ENCODE measurements around the gene ZGRF1. TPM values are rescaled to one million over a fixed set of nuclear protein-coding genes. Genes with fewer than 3 reads are reported as not detected.

Gene ZGRF1
- total and polyA plus RNA-seq, 10 of the 15 experiments (the other 5 are each of a cell fraction or from before 2014, with no cell fraction given), result 8.5 to 32.1 (median 20.1) TPM

DNA sequence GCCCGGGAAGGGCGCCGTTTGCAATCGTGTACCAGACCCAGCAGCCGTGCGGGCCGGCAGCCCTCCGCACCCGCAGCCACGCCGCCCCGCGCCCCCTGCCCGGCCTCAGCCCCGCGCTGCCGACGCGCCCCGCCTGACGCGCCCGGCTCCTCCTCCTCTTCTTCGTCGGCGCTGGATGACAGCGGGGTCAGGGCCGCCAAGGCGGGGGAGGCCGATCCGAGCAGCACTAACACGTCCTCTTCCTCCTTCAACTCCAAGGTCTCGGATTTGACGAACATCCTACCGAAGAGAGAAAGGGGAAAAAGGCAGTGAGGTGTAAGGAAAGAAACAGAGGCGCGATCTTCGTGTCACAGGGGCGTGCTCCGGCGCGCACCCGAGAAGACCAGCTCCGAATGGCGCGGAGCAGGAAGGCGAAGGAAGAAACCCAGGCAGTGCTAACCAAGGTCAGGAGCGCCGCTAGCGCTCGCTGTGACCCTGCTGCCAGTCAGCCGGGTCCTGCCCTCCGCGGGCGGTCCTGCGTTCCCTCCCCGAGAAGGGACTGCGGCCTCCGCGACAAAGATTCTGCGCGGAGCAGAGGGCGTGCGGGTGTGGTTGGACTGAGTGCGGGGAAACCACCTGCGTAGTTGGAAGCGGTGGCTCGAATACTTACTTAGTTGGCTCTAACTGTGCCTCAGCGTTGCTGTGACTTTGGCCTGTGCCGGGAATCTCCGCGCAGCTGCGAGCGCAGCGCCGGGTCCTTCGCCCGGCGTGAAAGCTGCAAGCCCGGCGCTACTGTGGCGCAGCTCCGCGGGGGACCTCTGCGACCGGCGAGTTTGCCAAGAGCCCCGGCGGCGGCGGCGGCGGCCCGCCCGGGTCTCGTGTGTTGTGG lies 121.3 kb downstream of the ZGRF1 start (continued):
- TF ChIP-seq, protein P1, sequence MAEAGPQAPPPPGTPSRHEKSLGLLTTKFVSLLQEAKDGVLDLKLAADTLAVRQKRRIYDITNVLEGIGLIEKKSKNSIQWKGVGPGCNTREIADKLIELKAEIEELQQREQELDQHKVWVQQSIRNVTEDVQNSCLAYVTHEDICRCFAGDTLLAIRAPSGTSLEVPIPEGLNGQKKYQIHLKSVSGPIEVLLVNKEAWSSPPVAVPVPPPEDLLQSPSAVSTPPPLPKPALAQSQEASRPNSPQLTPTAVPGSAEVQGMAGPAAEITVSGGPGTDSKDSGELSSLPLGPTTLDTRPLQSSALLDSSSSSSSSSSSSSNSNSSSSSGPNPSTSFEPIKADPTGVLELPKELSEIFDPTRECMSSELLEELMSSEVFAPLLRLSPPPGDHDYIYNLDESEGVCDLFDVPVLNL (IDR thresholded peaks at IDR 0.05; ENCODE audit: low read depth, low read length), result no peak
- TF ChIP-seq RB1 (IDR thresholded peaks at IDR 0.05; ENCODE audit: borderline replicate concordance) (no peak; the same call in 1 of the 2 replicates), YBX1 (IDR thresholded peaks at IDR 0.05) (no peak), NFYB (IDR thresholded peaks at IDR 0.05; ENCODE audit: insufficient read depth, low read depth, low read length) (no peak), ZNF274 (IDR thresholded peaks at IDR 0.05; ENCODE audit: insufficient read depth, insufficient read length) (no peak), ZNF207 (IDR thresholded peaks at IDR 0.05; ENCODE audit: borderline replicate concordance) (no peak), GATAD2B (conservative IDR thresholded peaks at IDR 0.05; ENCODE audit: low read depth) (no peak), RUNX3 (IDR thresholded peaks at IDR 0.05; ENCODE audit: low read length) (no peak), SIN3A (IDR thresholded peaks at IDR 0.05; ENCODE audit: low read depth, low read length) (no peak), POLR2A (IDR thresholded peaks at IDR 0.05; ENCODE audit: low read depth, low read length) (peak; percentile 68), SUZ12 (IDR thresholded peaks at IDR 0.05; ENCODE audit: unreplicated experiment) (no peak), ETV6 (conservative IDR thresholded peaks at IDR 0.05 in 1 of 2, IDR thresholded peaks at IDR 0.05 in 1 of 2; ENCODE audit: borderline replicate concordance in 1 of 2, low read depth in 1 of 2) (no peak), LARP7 (IDR thresholded peaks at IDR 0.05) (peak; percentile 55; the same call in 1 of the 2 replicates), ZNF24 (IDR thresholded peaks at IDR 0.05) (peak; percentile 73), RCOR1 (conservative IDR thresholded peaks at IDR 0.05; ENCODE audit: low read depth, low read length) (no peak), MYB (IDR thresholded peaks at IDR 0.05; ENCODE audit: borderline replicate concordance, low read depth, low read length) (no peak), POLR2AphosphoS5 (IDR thresholded peaks at IDR 0.05; ENCODE audit: low read length) (peak; percentile 48; the same call in 1 of the 2 replicates), FOXM1 (IDR thresholded peaks at IDR 0.05; ENCODE audit: low read depth, low read length) (no peak), BMI1 (IDR thresholded peaks at IDR 0.05; ENCODE audit: borderline replicate concordance) (no peak)
- TF ChIP-seq, protein P2, sequence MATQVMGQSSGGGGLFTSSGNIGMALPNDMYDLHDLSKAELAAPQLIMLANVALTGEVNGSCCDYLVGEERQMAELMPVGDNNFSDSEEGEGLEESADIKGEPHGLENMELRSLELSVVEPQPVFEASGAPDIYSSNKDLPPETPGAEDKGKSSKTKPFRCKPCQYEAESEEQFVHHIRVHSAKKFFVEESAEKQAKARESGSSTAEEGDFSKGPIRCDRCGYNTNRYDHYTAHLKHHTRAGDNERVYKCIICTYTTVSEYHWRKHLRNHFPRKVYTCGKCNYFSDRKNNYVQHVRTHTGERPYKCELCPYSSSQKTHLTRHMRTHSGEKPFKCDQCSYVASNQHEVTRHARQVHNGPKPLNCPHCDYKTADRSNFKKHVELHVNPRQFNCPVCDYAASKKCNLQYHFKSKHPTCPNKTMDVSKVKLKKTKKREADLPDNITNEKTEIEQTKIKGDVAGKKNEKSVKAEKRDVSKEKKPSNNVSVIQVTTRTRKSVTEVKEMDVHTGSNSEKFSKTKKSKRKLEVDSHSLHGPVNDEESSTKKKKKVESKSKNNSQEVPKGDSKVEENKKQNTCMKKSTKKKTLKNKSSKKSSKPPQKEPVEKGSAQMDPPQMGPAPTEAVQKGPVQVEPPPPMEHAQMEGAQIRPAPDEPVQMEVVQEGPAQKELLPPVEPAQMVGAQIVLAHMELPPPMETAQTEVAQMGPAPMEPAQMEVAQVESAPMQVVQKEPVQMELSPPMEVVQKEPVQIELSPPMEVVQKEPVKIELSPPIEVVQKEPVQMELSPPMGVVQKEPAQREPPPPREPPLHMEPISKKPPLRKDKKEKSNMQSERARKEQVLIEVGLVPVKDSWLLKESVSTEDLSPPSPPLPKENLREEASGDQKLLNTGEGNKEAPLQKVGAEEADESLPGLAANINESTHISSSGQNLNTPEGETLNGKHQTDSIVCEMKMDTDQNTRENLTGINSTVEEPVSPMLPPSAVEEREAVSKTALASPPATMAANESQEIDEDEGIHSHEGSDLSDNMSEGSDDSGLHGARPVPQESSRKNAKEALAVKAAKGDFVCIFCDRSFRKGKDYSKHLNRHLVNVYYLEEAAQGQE (IDR thresholded peaks at IDR 0.05; ENCODE audit: low read depth, low read length), result no peak
- TF ChIP-seq, protein P3, sequence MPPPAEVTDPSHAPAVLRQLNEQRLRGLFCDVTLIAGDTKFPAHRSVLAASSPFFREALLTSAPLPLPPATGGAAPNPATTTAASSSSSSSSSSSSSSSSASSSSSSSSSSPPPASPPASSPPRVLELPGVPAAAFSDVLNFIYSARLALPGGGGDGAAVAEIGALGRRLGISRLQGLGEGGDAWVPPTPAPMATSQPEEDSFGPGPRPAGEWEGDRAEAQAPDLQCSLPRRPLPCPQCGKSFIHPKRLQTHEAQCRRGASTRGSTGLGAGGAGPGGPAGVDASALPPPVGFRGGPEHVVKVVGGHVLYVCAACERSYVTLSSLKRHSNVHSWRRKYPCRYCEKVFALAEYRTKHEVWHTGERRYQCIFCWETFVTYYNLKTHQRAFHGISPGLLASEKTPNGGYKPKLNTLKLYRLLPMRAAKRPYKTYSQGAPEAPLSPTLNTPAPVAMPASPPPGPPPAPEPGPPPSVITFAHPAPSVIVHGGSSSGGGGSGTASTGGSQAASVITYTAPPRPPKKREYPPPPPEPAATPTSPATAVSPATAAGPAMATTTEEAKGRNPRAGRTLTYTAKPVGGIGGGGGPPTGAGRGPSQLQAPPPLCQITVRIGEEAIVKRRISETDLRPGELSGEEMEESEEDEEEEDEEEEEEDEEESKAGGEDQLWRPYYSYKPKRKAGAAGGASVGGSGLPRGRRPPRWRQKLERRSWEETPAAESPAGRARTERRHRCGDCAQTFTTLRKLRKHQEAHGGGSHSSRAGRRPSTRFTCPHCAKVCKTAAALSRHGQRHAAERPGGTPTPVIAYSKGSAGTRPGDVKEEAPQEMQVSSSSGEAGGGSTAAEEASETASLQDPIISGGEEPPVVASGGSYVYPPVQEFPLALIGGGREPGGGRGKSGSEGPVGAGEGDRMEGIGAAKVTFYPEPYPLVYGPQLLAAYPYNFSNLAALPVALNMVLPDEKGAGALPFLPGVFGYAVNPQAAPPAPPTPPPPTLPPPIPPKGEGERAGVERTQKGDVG (CRISPR knock-in tag; IDR thresholded peaks at IDR 0.05), result no peak
- TF ChIP-seq, protein P4, sequence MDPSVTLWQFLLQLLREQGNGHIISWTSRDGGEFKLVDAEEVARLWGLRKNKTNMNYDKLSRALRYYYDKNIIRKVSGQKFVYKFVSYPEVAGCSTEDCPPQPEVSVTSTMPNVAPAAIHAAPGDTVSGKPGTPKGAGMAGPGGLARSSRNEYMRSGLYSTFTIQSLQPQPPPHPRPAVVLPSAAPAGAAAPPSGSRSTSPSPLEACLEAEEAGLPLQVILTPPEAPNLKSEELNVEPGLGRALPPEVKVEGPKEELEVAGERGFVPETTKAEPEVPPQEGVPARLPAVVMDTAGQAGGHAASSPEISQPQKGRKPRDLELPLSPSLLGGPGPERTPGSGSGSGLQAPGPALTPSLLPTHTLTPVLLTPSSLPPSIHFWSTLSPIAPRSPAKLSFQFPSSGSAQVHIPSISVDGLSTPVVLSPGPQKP (IDR thresholded peaks at IDR 0.05; ENCODE audit: low read depth, low read length), result no peak

Data from GM12878 (cell line).